ENCODE data around the gene FGF12. TPM values are rescaled to one million over a fixed set of nuclear protein-coding genes. Genes with fewer than 3 reads are reported as not detected.

FGF12 gene
- total and polyA plus RNA-seq, 3 experiments from 2014 or later = not detected

DNA sequence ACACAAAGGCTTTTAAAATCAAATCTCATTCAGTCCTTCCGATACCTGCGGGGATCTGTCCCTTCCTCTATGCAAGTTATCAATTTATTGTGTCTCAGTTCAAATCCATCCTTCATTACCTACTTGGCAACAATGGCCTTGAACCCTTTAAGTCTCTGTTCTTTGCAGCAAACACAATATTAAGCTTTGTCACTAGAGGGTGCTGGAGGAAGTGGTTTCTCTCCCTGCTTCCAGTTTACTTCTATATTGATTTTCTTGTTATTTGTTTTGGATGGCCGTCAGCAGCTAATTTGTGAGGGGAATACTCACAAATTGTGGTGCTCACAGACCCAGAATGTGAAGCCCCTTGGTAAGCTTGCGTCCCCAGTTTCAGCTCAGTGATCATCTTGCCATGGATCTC, 278.3 kb downstream of the FGF12 start:
- ChIA-PET POLR2A (no interaction called here), CTCF (no interaction called here)
- H3K27ac ChIP-seq (ENCODE audit: low read depth, low read length) = no peak overlapping the region
- peaks cover 2 to 11% of the 10 kb centered on the region in 2 donors for H3K27me3 Mint-ChIP-seq
- H3K9me3 Mint-ChIP-seq = peaks cover 0 to 3% (median 0%) of the 10 kb centered on the region in 5 donors
- H3K27ac Mint-ChIP-seq = no peak overlapping the region
- H3K36me3 ChIP-seq (ENCODE audit: insufficient read depth, low read length) = no peaks in the 10 kb centered on the region
- H3K4me1 ChIP-seq (ENCODE audit: insufficient read depth, low read length) = no peaks in the 10 kb centered on the region
- H3K4me3 ChIP-seq (ENCODE audit: low read length) = no peak overlapping the region
- no peak for DNase-seq
- no peaks in the 10 kb centered on the region for H3K36me3 Mint-ChIP-seq
- no peaks in the 10 kb centered on the region for H3K27me3 ChIP-seq (ENCODE audit: insufficient read depth, low read length, poor library complexity, severe bottlenecking)
- H3K9me3 ChIP-seq (ENCODE audit: low read length) = no peaks in the 10 kb centered on the region
- H3K4me3 Mint-ChIP-seq = no peak overlapping the region
- no peaks in the 10 kb centered on the region for H3K4me1 Mint-ChIP-seq

GRCh38 chr3:192445770-192446644, 281.3 kb downstream of the FGF12 start:
- no peak overlapping the region for H3K27ac Mint-ChIP-seq
- no peaks in the 10 kb centered on the region for H3K36me3 ChIP-seq (ENCODE audit: insufficient read depth, low read length)
- no peak for DNase-seq
- H3K4me1 ChIP-seq (ENCODE audit: insufficient read depth, low read length) = no peaks in the 10 kb centered on the region
- H3K27me3 Mint-ChIP-seq = peaks cover 2 to 11% of the 10 kb centered on the region in 2 donors
- H3K36me3 Mint-ChIP-seq = no peaks in the 10 kb centered on the region
- H3K27ac ChIP-seq (ENCODE audit: low read depth, low read length) = no peak overlapping the region
- H3K4me3 ChIP-seq (ENCODE audit: low read length) = no peak overlapping the region
- no peaks in the 10 kb centered on the region for H3K4me1 Mint-ChIP-seq
- ChIA-PET POLR2A (no interaction called here), CTCF (no interaction called here)
- no peak overlapping the region for H3K4me3 Mint-ChIP-seq
- no peaks in the 10 kb centered on the region for H3K27me3 ChIP-seq (ENCODE audit: insufficient read depth, low read length, poor library complexity, severe bottlenecking)
- peaks cover 0 to 3% (median 0%) of the 10 kb centered on the region in 5 donors for H3K9me3 Mint-ChIP-seq
- no peaks in the 10 kb centered on the region for H3K9me3 ChIP-seq (ENCODE audit: low read length)

DNA sequence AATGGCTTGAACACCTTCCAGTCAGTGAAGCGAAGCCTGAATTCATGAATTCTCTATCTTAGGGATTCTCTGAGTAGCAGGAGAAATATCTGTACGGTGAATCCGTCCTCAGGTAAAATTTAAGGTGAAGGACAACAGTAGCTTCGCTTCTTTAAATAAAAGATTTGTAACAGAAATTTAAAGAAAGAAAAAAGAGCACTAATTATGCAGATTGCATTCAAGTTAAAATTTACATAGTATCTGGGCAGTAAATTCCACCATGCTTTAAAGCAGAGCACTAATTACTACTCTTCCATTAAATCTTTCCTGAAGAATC, 282.6 kb downstream of the FGF12 start:
- peaks cover 2 to 11% of the 10 kb centered on the region in 2 donors for H3K27me3 Mint-ChIP-seq

DNA sequence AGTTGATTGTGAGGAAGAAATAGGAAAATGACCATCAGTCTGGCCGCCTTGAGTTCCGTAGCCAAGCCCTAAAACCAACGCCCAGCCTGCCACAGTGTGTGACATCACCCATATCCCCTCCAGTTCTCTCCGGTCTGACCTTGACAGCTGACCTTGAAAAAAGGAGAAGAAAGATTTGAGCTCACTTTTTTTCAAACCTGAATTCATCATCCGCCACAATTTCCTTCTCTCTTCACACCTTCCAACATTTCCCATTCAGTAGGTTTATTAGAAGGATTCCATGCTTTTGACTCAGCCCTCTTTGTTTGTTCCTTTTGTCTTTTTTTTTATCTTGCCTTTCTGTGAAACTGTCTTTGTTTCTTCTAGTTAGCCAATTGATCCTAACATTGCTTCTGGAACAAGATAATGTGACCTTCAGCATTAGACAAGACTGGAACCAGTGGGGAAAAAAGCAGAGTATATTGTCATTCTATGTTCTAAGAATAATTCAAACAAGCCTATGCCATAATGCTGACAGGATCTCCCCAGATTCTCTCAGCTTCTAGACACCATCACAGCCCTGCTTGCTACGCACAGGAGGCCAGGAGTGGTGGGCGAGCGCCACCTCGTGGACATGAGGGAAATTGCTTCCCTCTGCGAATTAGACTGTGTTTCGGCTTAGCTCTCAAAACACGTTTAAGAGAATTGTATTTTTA, 283.1 kb downstream of the FGF12 start:
- H3K27me3 ChIP-seq (ENCODE audit: insufficient read depth, low read length, poor library complexity, severe bottlenecking) = no peaks in the 10 kb centered on the region
- H3K27me3 Mint-ChIP-seq = peaks cover 2 to 11% of the 10 kb centered on the region in 2 donors
- H3K27ac Mint-ChIP-seq = no peak overlapping the region

More for the DNA sequence above, 282.6 kb downstream of the FGF12 start:
- DNase-seq = no peak
- Mint-ChIP-seq H3K9me3 (peaks cover 0 to 3% (median 0%) of the 10 kb centered on the region in 5 donors), H3K27ac (no peak overlapping the region), H3K4me3 (no peak overlapping the region), H3K4me1 (no peaks in the 10 kb centered on the region), H3K36me3 (no peaks in the 10 kb centered on the region)
- Histone ChIP-seq H3K27me3 (ENCODE audit: insufficient read depth, low read length, poor library complexity, severe bottlenecking) (no peaks in the 10 kb centered on the region), H3K27ac (ENCODE audit: low read depth, low read length) (no peak overlapping the region), H3K4me3 (ENCODE audit: low read length) (no peak overlapping the region), H3K4me1 (ENCODE audit: insufficient read depth, low read length) (no peaks in the 10 kb centered on the region), H3K9me3 (ENCODE audit: low read length) (no peaks in the 10 kb centered on the region), H3K36me3 (ENCODE audit: insufficient read depth, low read length) (no peaks in the 10 kb centered on the region)
- CTCF ChIA-PET = no interaction called here
- POLR2A ChIA-PET = no interaction called here

DNA sequence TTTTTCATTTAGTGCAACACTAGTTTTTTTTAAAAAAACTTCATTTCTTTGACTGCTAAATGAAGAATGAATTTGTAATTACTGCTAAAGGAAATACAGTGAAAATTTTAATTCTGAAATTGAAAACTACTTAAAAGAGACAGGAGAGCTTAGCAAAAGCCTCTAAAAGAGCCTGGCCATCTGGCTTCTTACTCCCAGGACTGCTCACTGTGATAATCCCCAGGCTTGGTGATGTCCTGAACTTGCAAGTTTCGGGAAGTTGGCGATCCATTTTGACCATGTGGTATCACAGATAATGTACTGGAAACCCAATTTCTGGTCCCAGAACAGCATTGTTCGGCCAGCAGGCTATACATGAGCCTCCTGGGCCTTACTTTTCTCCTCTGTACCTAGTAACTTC, 292.1 kb downstream of the FGF12 start:
- no peak overlapping the region for H3K27ac Mint-ChIP-seq
- no peaks in the 10 kb centered on the region for H3K4me1 Mint-ChIP-seq
- peaks cover 0 to 1% (median 0%) of the 10 kb centered on the region in 5 donors for H3K9me3 Mint-ChIP-seq
- Histone ChIP-seq H3K27me3 (ENCODE audit: insufficient read depth, low read length, poor library complexity, severe bottlenecking) (no peaks in the 10 kb centered on the region), H3K36me3 (ENCODE audit: insufficient read depth, low read length) (no peaks in the 10 kb centered on the region), H3K4me1 (ENCODE audit: insufficient read depth, low read length) (no peaks in the 10 kb centered on the region), H3K27ac (ENCODE audit: low read depth, low read length) (no peak overlapping the region), H3K9me3 (ENCODE audit: low read length) (no peaks in the 10 kb centered on the region), H3K4me3 (ENCODE audit: low read length) (no peak overlapping the region)
- H3K36me3 Mint-ChIP-seq = no peaks in the 10 kb centered on the region
- ChIA-PET POLR2A (no interaction called here), CTCF (no interaction called here)
- peaks cover 0 to 5% of the 10 kb centered on the region in 2 donors for H3K27me3 Mint-ChIP-seq
- H3K4me3 Mint-ChIP-seq = no peak overlapping the region
- no peak for DNase-seq

More for the DNA sequence above, 283.1 kb downstream of the FGF12 start:
- ChIA-PET CTCF (no interaction called here), POLR2A (no interaction called here)
- no peaks in the 10 kb centered on the region for H3K4me1 Mint-ChIP-seq
- H3K27ac ChIP-seq (ENCODE audit: low read depth, low read length) = no peak overlapping the region
- H3K36me3 Mint-ChIP-seq = no peaks in the 10 kb centered on the region
- peaks cover 0 to 3% (median 0%) of the 10 kb centered on the region in 5 donors for H3K9me3 Mint-ChIP-seq
- no peaks in the 10 kb centered on the region for H3K4me1 ChIP-seq (ENCODE audit: insufficient read depth, low read length)
- H3K36me3 ChIP-seq (ENCODE audit: insufficient read depth, low read length) = no peaks in the 10 kb centered on the region
- no peaks in the 10 kb centered on the region for H3K9me3 ChIP-seq (ENCODE audit: low read length)
- no peak overlapping the region for H3K4me3 Mint-ChIP-seq
- DNase-seq = peak in 2 of 5 donors; percentile 1 to 3
- no peak overlapping the region for H3K4me3 ChIP-seq (ENCODE audit: low read length)

DNA sequence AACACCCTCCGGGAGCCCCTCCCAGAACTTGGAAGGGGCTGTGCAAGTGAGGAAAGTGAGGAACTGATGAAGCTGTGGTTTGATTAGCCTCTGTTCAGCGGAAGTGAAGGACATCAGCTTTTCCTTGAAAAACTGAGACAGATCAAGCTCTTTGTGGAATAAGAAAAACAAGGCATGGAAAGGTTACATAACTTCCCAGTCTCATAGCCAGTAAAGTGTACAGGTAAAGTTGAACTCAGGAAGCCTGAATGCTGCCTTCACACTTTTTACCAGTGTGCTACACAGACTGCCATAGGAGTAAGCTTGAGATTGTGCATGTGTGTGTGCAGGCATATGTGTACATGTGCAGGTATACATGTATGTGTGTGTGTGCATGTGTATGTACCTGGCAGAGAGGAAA, 293.2 kb downstream of the FGF12 start:
- Mint-ChIP-seq H3K27me3 (peaks cover 0 to 5% of the 10 kb centered on the region in 2 donors), H3K4me1 (no peaks in the 10 kb centered on the region), H3K27ac (no peak overlapping the region), H3K9me3 (peaks cover 0 to 1% (median 0%) of the 10 kb centered on the region in 5 donors), H3K36me3 (no peaks in the 10 kb centered on the region), H3K4me3 (no peak overlapping the region)
- H3K36me3 ChIP-seq (ENCODE audit: insufficient read depth, low read length) = no peaks in the 10 kb centered on the region
- no peaks in the 10 kb centered on the region for H3K4me1 ChIP-seq (ENCODE audit: insufficient read depth, low read length)
- no peak overlapping the region for H3K4me3 ChIP-seq (ENCODE audit: low read length)
- no peak overlapping the region for H3K27ac ChIP-seq (ENCODE audit: low read depth, low read length)
- no peaks in the 10 kb centered on the region for H3K27me3 ChIP-seq (ENCODE audit: insufficient read depth, low read length, poor library complexity, severe bottlenecking)
- no peak for DNase-seq
- CTCF ChIA-PET = no interaction called here
- POLR2A ChIA-PET = no interaction called here
- H3K9me3 ChIP-seq (ENCODE audit: low read length) = no peaks in the 10 kb centered on the region

DNA sequence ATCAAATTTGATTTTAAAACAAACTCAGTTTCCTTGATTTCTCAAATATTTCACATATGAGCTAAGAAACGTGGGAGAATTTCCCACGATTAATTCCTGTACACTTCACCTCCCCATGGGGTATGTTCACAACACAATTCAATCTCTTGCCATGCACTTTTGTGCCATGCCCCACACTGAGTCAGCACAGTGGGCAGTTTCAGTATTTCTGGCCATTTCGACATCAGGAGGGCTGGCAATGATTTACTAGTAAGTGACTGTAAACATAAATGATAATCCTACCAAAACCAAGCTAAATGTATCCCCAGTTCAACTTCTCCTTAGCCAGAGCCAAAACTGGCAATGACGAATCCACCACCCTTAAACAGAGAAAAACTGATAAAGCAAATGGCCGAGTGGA, 293.6 kb downstream of the FGF12 start:
- Mint-ChIP-seq H3K9me3 (peaks cover 0 to 1% (median 0%) of the 10 kb centered on the region in 5 donors), H3K4me1 (no peaks in the 10 kb centered on the region), H3K36me3 (no peaks in the 10 kb centered on the region), H3K27me3 (peaks cover 0 to 5% of the 10 kb centered on the region in 2 donors), H3K4me3 (no peak overlapping the region), H3K27ac (no peak overlapping the region)
- H3K9me3 ChIP-seq (ENCODE audit: low read length) = no peaks in the 10 kb centered on the region
- H3K27ac ChIP-seq (ENCODE audit: low read depth, low read length) = no peak overlapping the region
- no peak overlapping the region for H3K4me3 ChIP-seq (ENCODE audit: low read length)
- H3K4me1 ChIP-seq (ENCODE audit: insufficient read depth, low read length) = no peaks in the 10 kb centered on the region
- DNase-seq = no peak
- CTCF ChIA-PET = no interaction called here
- no peaks in the 10 kb centered on the region for H3K36me3 ChIP-seq (ENCODE audit: insufficient read depth, low read length)
- no peaks in the 10 kb centered on the region for H3K27me3 ChIP-seq (ENCODE audit: insufficient read depth, low read length, poor library complexity, severe bottlenecking)
- POLR2A ChIA-PET = no interaction called here

DNA sequence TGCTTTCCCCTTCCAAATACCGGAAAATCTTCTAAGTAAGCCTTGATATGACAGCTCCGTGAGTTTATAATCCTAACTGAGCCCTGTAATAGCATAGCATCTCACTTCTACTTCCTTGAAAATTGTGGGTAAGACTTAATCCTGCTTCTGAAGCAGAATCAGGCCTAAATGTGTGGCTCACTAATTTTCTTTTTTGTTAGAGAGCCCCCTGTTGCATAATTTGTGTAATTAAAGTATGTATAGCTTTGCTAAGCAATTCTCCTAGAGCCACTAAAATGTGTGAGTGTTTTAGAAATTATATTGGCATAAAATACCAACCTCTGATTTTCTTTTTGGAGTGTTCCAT, 304.4 kb downstream of the FGF12 start:
- H3K4me3 Mint-ChIP-seq = no peak overlapping the region
- peaks cover 0 to 4% (median 0%) of the 10 kb centered on the region in 5 donors for H3K9me3 Mint-ChIP-seq
- H3K27me3 ChIP-seq (ENCODE audit: insufficient read depth, low read length, poor library complexity, severe bottlenecking) = no peaks in the 10 kb centered on the region
- no peak overlapping the region for H3K27ac Mint-ChIP-seq
- CTCF ChIA-PET = no interaction called here
- H3K4me3 ChIP-seq (ENCODE audit: low read length) = no peak overlapping the region
- no peaks in the 10 kb centered on the region for H3K4me1 Mint-ChIP-seq
- no peak overlapping the region for H3K27ac ChIP-seq (ENCODE audit: low read depth, low read length)
- no peak for DNase-seq
- POLR2A ChIA-PET = no interaction called here
- H3K36me3 Mint-ChIP-seq = no peaks in the 10 kb centered on the region
- H3K36me3 ChIP-seq (ENCODE audit: insufficient read depth, low read length) = no peaks in the 10 kb centered on the region
- no peaks in the 10 kb centered on the region for H3K9me3 ChIP-seq (ENCODE audit: low read length)
- H3K27me3 Mint-ChIP-seq = peaks cover 0 to 5% of the 10 kb centered on the region in 2 donors
- no peaks in the 10 kb centered on the region for H3K4me1 ChIP-seq (ENCODE audit: insufficient read depth, low read length)

All from CD8-positive, alpha-beta memory T cell (primary cell).